ENCODE measurements around the gene AKT1S1.

AKT1S1 gene

GRCh38 chr19:49910179-49910578 lies 33.0 kb upstream of the AKT1S1 start:
- Histone ChIP-seq H3K36me3 (peaks cover 87% of the 10 kb centered on the region), H3K27me3 (no peaks in the 10 kb centered on the region), H3K4me3 (ENCODE audit: low read depth, low read length) (no peak overlapping the region), H3K9me3 (no peaks in the 10 kb centered on the region), H3K4me1 (no peaks in the 10 kb centered on the region)
- no peak for DNase-seq
- no peak for TF ChIP-seq CTCF (IDR thresholded peaks at IDR 0.05; ENCODE audit: low read depth, low read length)

GRCh38 chr19:49908480-49909420 lies 31.6 kb upstream of the AKT1S1 start:
- H3K4me1 ChIP-seq: no peaks in the 10 kb centered on the region
- DNase-seq: no peak
- no peaks in the 10 kb centered on the region for H3K9me3 ChIP-seq
- TF ChIP-seq CTCF (IDR thresholded peaks at IDR 0.05; ENCODE audit: low read depth, low read length): no peak
- H3K36me3 ChIP-seq: peaks cover 75% of the 10 kb centered on the region
- no peak overlapping the region for H3K4me3 ChIP-seq (ENCODE audit: low read depth, low read length)
- H3K27me3 ChIP-seq: no peaks in the 10 kb centered on the region

- TF ChIP-seq CTCF (IDR thresholded peaks at IDR 0.05; ENCODE audit: low read depth, low read length): no peak
- Histone ChIP-seq H3K36me3 (peaks cover 67% of the 10 kb centered on the region), H3K27me3 (no peaks in the 10 kb centered on the region), H3K4me3 (ENCODE audit: low read depth, low read length) (no peak overlapping the region), H3K4me1 (no peaks in the 10 kb centered on the region), H3K9me3 (no peaks in the 10 kb centered on the region)
- no peak for DNase-seq
These were observed 30.7 kb upstream of the AKT1S1 start for GRCh38 chr19:49907745-49908446.

GRCh38 chr19:49906879-49907564 lies 29.9 kb upstream of the AKT1S1 start:
- no peak overlapping the region for H3K4me3 ChIP-seq (ENCODE audit: low read depth, low read length)
- no peaks in the 10 kb centered on the region for H3K9me3 ChIP-seq
- TF ChIP-seq CTCF (IDR thresholded peaks at IDR 0.05; ENCODE audit: low read depth, low read length): no peak
- peaks cover 58% of the 10 kb centered on the region for H3K36me3 ChIP-seq
- DNase-seq: no peak
- no peaks in the 10 kb centered on the region for H3K27me3 ChIP-seq
- H3K4me1 ChIP-seq: no peaks in the 10 kb centered on the region

GRCh38 chr19:49904136-49904535 lies 27.0 kb upstream of the AKT1S1 start:
- peaks cover 32% of the 10 kb centered on the region for H3K36me3 ChIP-seq
- no peak for TF ChIP-seq CTCF (IDR thresholded peaks at IDR 0.05; ENCODE audit: low read depth, low read length)
- no peak overlapping the region for H3K4me3 ChIP-seq (ENCODE audit: low read depth, low read length)
- H3K27me3 ChIP-seq: no peaks in the 10 kb centered on the region
- H3K4me1 ChIP-seq: no peaks in the 10 kb centered on the region
- DNase-seq: no peak
- H3K9me3 ChIP-seq: no peaks in the 10 kb centered on the region
